ENCODE results near the gene SLC31A2. TPM values are rescaled to one million over a fixed set of nuclear protein-coding genes. Genes with fewer than 3 reads are reported as not detected.

SLC31A2 gene
- total and polyA plus RNA-seq, 4 donors = 7.2 to 30.6 (median 23.8) TPM

- Histone ChIP-seq H3K4me1 (ENCODE audit: control insufficient read depth in 4 of 4, insufficient read depth in 4 of 4, low read length in 3 of 4) (peaks cover 3 to 22% (median 16%) of the 10 kb centered on the region in 4 donors), H3K36me3 (ENCODE audit: control insufficient read depth in 4 of 4, insufficient read depth in 3 of 4, low read depth in 1 of 4, low read length in 3 of 4) (peaks cover 0 to 6% (median 2%) of the 10 kb centered on the region in 4 donors), H3K9me3 (ENCODE audit: control insufficient read depth in 4 of 4, low read length in 3 of 4) (no peaks in the 10 kb centered on the region), H3K9ac (ENCODE audit: low read depth in 1 of 2, low read length in 2 of 2) (no peak overlapping the region), H3K4me3 (ENCODE audit: low read depth in 1 of 3, low read length in 3 of 3) (no peak overlapping the region), H3K27ac (ENCODE audit: low read depth in 1 of 2, low read length in 2 of 2) (no peak overlapping the region), H3K27me3 (ENCODE audit: control insufficient read depth in 4 of 4, insufficient read depth in 4 of 4, low read length in 3 of 4) (no peaks in the 10 kb centered on the region)
- TF ChIP-seq MAX (IDR thresholded peaks at IDR 0.05) = no peak
- TF ChIP-seq HNF4G (IDR thresholded peaks at IDR 0.05) = no peak
- TF ChIP-seq RAD21 (IDR thresholded peaks at IDR 0.05) = no peak
- no peak for TF ChIP-seq ZBTB33 (IDR thresholded peaks at IDR 0.05)
- no peak for TF ChIP-seq ATF3 (IDR thresholded peaks at IDR 0.05)
- TF ChIP-seq SP1 (IDR thresholded peaks at IDR 0.05) = no peak
- no peak for TF ChIP-seq TAF1 (conservative IDR thresholded peaks at IDR 0.05)
- TF ChIP-seq NR2F2 (IDR thresholded peaks at IDR 0.05) = no peak
- no peak for TF ChIP-seq FOXA2 (IDR thresholded peaks at IDR 0.05)
- no peak for TF ChIP-seq FOXA1 (IDR thresholded peaks at IDR 0.05)
- no peak for TF ChIP-seq GABPA (IDR thresholded peaks at IDR 0.05 in 1 of 2, conservative IDR thresholded peaks at IDR 0.05 in 1 of 2)
- TF ChIP-seq YY1 (IDR thresholded peaks at IDR 0.05) = no peak
- TF ChIP-seq EGR1 (IDR thresholded peaks at IDR 0.05; ENCODE audit: low read depth in 2 of 2) = no peak
- no peak for TF ChIP-seq HNF4A (conservative IDR thresholded peaks at IDR 0.05)
- no peak for TF ChIP-seq JUND (IDR thresholded peaks at IDR 0.05)
- TF ChIP-seq RXRA (IDR thresholded peaks at IDR 0.05) = no peak
- TF ChIP-seq CTCF (IDR thresholded peaks at IDR 0.05; ENCODE audit: low read depth, low read length, missing input control) = no peak
- TF ChIP-seq REST (IDR thresholded peaks at IDR 0.05) = no peak
- 86% methylated on average over 6 of the region's 6 CpGs for WGBS
- no peak for DNase-seq (ENCODE audit: low spot score)
Measured at GRCh38 chr9:113154471-113154870, 3.7 kb downstream of the SLC31A2 start.
